ENCODE results near the gene TSPAN9. TPM values are rescaled to one million over a fixed set of nuclear protein-coding genes. Genes with fewer than 3 reads are reported as not detected.

The TSPAN9 gene
- polyA plus RNA-seq, 3 donors, result 0.15 to 0.34 (median 0.25) TPM

DNA sequence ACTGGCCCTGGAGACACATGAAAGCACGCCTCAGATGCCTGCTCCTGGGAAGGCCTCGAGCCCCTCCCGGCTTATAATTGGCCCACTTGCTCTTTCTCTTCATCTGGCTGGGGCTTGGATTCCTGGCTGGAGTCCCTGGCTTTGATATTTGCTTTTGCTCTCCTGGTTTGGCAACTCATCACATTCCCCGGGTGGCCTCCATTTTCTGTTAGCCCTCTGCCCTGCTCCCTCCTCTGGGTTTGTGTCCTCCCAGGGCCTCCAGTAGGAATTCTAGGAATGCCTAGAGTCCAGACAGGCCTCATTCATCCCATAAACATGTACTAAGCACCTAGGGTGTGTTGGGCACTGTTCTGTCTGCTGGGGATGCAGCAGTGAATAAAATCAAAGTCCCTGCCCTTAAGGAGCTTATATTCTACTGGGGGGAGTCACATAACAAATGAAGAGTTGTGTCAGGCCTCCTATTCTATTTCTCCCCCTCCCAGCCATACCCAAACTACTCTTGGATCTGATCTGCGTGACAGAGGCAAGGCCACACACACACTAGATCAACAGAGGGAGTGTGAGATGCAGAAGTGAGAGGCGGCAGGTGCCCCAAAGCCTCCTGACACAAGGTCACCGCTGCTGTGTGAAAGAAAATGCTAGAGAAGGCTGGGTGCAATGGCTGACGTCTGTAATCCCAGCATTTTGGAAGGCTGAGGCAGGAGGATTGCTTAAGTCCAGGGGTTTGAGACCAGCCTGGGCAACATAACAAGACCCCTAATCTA lies 21.3 kb upstream of the TSPAN9 start:
- no peaks in the 10 kb centered on the region for H3K4me1 Mint-ChIP-seq
- H3K27ac ChIP-seq (ENCODE audit: low read depth in 1 of 2, low read length in 2 of 2), result no peak overlapping the region
- H3K4me1 ChIP-seq (ENCODE audit: control insufficient read depth in 1 of 2, insufficient read depth in 2 of 2, low read length in 2 of 2), result no peaks in the 10 kb centered on the region
- no peak for DNase-seq
- no peaks in the 10 kb centered on the region for H3K27me3 ChIP-seq (ENCODE audit: control insufficient read depth in 2 of 2, insufficient read depth in 2 of 2, low read length in 2 of 2)
- intact Hi-C loops (cut with micrococcal nuclease), result no loop called here
- 90% methylated on average over 5 of the region's 8 CpGs for WGBS (ENCODE audit: insufficient coverage)
- TF ChIP-seq, protein P1, sequence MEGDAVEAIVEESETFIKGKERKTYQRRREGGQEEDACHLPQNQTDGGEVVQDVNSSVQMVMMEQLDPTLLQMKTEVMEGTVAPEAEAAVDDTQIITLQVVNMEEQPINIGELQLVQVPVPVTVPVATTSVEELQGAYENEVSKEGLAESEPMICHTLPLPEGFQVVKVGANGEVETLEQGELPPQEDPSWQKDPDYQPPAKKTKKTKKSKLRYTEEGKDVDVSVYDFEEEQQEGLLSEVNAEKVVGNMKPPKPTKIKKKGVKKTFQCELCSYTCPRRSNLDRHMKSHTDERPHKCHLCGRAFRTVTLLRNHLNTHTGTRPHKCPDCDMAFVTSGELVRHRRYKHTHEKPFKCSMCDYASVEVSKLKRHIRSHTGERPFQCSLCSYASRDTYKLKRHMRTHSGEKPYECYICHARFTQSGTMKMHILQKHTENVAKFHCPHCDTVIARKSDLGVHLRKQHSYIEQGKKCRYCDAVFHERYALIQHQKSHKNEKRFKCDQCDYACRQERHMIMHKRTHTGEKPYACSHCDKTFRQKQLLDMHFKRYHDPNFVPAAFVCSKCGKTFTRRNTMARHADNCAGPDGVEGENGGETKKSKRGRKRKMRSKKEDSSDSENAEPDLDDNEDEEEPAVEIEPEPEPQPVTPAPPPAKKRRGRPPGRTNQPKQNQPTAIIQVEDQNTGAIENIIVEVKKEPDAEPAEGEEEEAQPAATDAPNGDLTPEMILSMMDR (IDR thresholded peaks at IDR 0.05), result no peak
- H3K9me3 ChIP-seq (replicated peaks in 1 of 2; ENCODE audit: control insufficient read depth in 1 of 2, insufficient read depth in 1 of 2, low read length in 2 of 2), result no peaks in the 10 kb centered on the region
- H3K4me3 ChIP-seq (replicated peaks in 1 of 3; ENCODE audit: low read depth in 2 of 3, low read length in 3 of 3), result no peak overlapping the region
- peaks cover 11 to 44% (median 17%) of the 10 kb centered on the region in 3 donors for H3K27me3 Mint-ChIP-seq (ENCODE audit: low read depth in 3 of 3)
- H3K4me3 Mint-ChIP-seq, result no peak overlapping the region
- no peak overlapping the region for H3K9ac ChIP-seq (ENCODE audit: insufficient read depth, low read length, poor library complexity, severe bottlenecking)
- H4K20me1 ChIP-seq (ENCODE audit: insufficient read depth, low read length), result no peaks in the 10 kb centered on the region
- no peaks in the 10 kb centered on the region for H3K36me3 ChIP-seq (replicated peaks in 1 of 2; ENCODE audit: control insufficient read depth in 1 of 2, insufficient read depth in 2 of 2, low read length in 2 of 2)
- peak overlapping the region in 2 of 7 donors; percentile 30 to 57 for H3K27ac Mint-ChIP-seq
- H2AFZ ChIP-seq (ENCODE audit: insufficient read depth, low read depth, low read length, poor library complexity, severe bottlenecking), result no peak overlapping the region
- peaks cover 0 to 4% (median 0%) of the 10 kb centered on the region in 7 donors for H3K9me3 Mint-ChIP-seq
- no peaks in the 10 kb centered on the region for H3K79me2 ChIP-seq (ENCODE audit: insufficient read depth, low read length)
- H3K36me3 Mint-ChIP-seq, result no peaks in the 10 kb centered on the region
- H3K4me2 ChIP-seq (replicated peaks; ENCODE audit: extremely low read depth, low read length, poor library complexity, severe bottlenecking), result no peak overlapping the region

DNA sequence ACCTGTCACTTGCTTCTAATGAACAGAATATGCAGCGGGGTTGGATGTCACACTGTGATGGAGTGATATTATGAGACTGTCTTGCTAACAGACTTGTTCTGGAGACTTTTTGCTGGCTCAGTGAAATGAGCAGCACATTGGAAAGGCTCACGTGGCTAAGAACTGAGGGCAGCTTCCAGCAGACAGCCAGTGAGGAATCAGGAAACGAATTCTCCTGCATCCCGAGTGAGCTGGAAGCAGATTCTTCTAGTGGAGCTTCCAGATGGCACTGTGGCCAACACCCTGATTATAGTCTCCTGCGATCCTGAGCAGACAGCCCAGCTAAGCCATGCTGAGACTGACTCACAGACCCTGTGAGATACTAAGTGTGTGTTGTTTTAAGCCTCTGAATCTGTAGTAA lies 16.1 kb upstream of the TSPAN9 start:
- no peaks in the 10 kb centered on the region for H3K4me1 Mint-ChIP-seq
- TF ChIP-seq, protein P1 (IDR thresholded peaks at IDR 0.05), result no peak

More for the DNA sequence above, 16.1 kb upstream of the TSPAN9 start:
- H3K27me3 Mint-ChIP-seq (ENCODE audit: low read depth in 3 of 3), result peaks cover 5 to 37% (median 17%) of the 10 kb centered on the region in 3 donors
- Histone ChIP-seq H4K20me1 (ENCODE audit: insufficient read depth, low read length) (no peaks in the 10 kb centered on the region), H3K4me2 (replicated peaks; ENCODE audit: extremely low read depth, low read length, poor library complexity, severe bottlenecking) (no peak overlapping the region), H3K4me3 (replicated peaks in 1 of 3; ENCODE audit: low read depth in 2 of 3, low read length in 3 of 3) (no peak overlapping the region), H3K4me1 (ENCODE audit: control insufficient read depth in 1 of 2, insufficient read depth in 2 of 2, low read length in 2 of 2) (no peaks in the 10 kb centered on the region), H3K27ac (ENCODE audit: low read depth in 1 of 2, low read length in 2 of 2) (no peak overlapping the region), H3K79me2 (ENCODE audit: insufficient read depth, low read length) (no peaks in the 10 kb centered on the region), H3K9me3 (replicated peaks in 1 of 2; ENCODE audit: control insufficient read depth in 1 of 2, insufficient read depth in 1 of 2, low read length in 2 of 2) (no peaks in the 10 kb centered on the region), H2AFZ (ENCODE audit: insufficient read depth, low read depth, low read length, poor library complexity, severe bottlenecking) (no peak overlapping the region), H3K9ac (ENCODE audit: insufficient read depth, low read length, poor library complexity, severe bottlenecking) (no peak overlapping the region), H3K27me3 (ENCODE audit: control insufficient read depth in 2 of 2, insufficient read depth in 2 of 2, low read length in 2 of 2) (peaks cover 0 to 4% of the 10 kb centered on the region in 2 donors), H3K36me3 (replicated peaks in 1 of 2; ENCODE audit: control insufficient read depth in 1 of 2, insufficient read depth in 2 of 2, low read length in 2 of 2) (no peaks in the 10 kb centered on the region)
- intact Hi-C loops (cut with micrococcal nuclease), result no loop called here
- H3K36me3 Mint-ChIP-seq, result no peaks in the 10 kb centered on the region
- peaks cover 3 to 13% (median 8%) of the 10 kb centered on the region in 7 donors for H3K9me3 Mint-ChIP-seq
- DNase-seq, result no peak
- WGBS (ENCODE audit: insufficient coverage), result 71% methylated on average over 4 of the region's 5 CpGs
- no peak overlapping the region for H3K4me3 Mint-ChIP-seq
- H3K27ac Mint-ChIP-seq, result peak overlapping the region in 1 of 7 donors; percentile 3
